H1 (cell line): Measurements from ENCODE around the gene LOXL1. TPM values are rescaled to one million over a fixed set of nuclear protein-coding genes. Genes with fewer than 3 reads are reported as not detected.

Source experiments
- CBX5 ChIP-seq: fragments of 300-800, 300-1000 bp; sonication (generic); IDR thresholded peaks from 2 replicates; pipeline ENCODE4 v1.7.1; 2016; ENCODE audit warnings: antibody characterized with exemption, low read length, low read depth
- CBX8 ChIP-seq: fragments of 300-800, 300-1000 bp; sonication (generic); IDR thresholded peaks from 2 replicates; pipeline ENCODE4 v1.7.1; 2016; ENCODE audit warnings: low read depth, low read length, borderline replicate concordance
- CEBPB ChIP-seq: IDR thresholded peaks from 2 replicates; pipeline ENCODE4 v1.6.1; 2012; ENCODE audit warnings: low read depth, low read length
- CREB1 ChIP-seq: IDR thresholded peaks from 2 replicates; pipeline ENCODE4 v1.6.1; 2012; ENCODE audit warnings: inconsistent platforms
- EGR1 ChIP-seq: IDR thresholded peaks from 2 replicates; pipeline ENCODE4 v1.6.1; 2011; ENCODE audit warnings: low read depth, low read length, borderline replicate concordance
- EZH2 ChIP-seq: fragments of 200-600 bp; sonication (generic); IDR thresholded peaks from 2 replicates; pipeline ENCODE4 v1.7.1; 2012; ENCODE audit warnings: low read depth, mild to moderate bottlenecking, moderate library complexity, low read length, inconsistent platforms; ENCODE audit not compliant: severe bottlenecking
- FOSL1 ChIP-seq: IDR thresholded peaks from 2 replicates; pipeline ENCODE4 v1.6.1; 2011; ENCODE audit warnings: mild to moderate bottlenecking, low read depth, low read length, moderate library complexity; ENCODE audit not compliant: insufficient read depth
- GABPA ChIP-seq: IDR thresholded peaks from 2 replicates; pipeline ENCODE4 v1.6.1; 2011; ENCODE audit warnings: mild to moderate bottlenecking, low read length, moderate library complexity, borderline replicate concordance; ENCODE audit not compliant: insufficient read depth
- GTF2F1 ChIP-seq: IDR thresholded peaks from 2 replicates; pipeline ENCODE4 v1.6.1; 2012; ENCODE audit warnings: low read depth, low read length, improper control_type of control experiment, borderline replicate concordance
- HDAC6 ChIP-seq: IDR thresholded peaks from one replicate; pipeline ENCODE4 v1.7.1; 2012; ENCODE audit warnings: low read depth, mild to moderate bottlenecking, inconsistent platforms, low read length, moderate library complexity
- KDM5A ChIP-seq: fragments of 200-600 bp; IDR thresholded peaks from 2 replicates; pipeline ENCODE4 v1.7.1; 2012; ENCODE audit warnings: mild to moderate bottlenecking, low read length, inconsistent platforms, mixed read lengths
- MAFK ChIP-seq: IDR thresholded peaks from 2 replicates; pipeline ENCODE4 v1.6.1; 2012; ENCODE audit warnings: low read depth, mild to moderate bottlenecking, improper control_type of control experiment, low read length
- NRF1 ChIP-seq: IDR thresholded peaks from 2 replicates; pipeline ENCODE4 v1.6.1; 2011; ENCODE audit warnings: mild to moderate bottlenecking, low read depth, low read length, improper control_type of control experiment
- POLR2A ChIP-seq, 2 experiments: IDR thresholded peaks; 1 replicate in 1 of 2; 2 replicates in 1 of 2; pipeline ENCODE4 v1.6.1; 2011; ENCODE audit warnings: low read depth in 2 of 2, low read length in 2 of 2, mild to moderate bottlenecking in 2 of 2; ENCODE audit errors: control extremely low read depth in 1 of 2
- RFX5 ChIP-seq: IDR thresholded peaks from 2 replicates; pipeline ENCODE4 v1.6.1; 2011; ENCODE audit warnings: low read depth, low read length, improper control_type of control experiment, borderline replicate concordance
- RNF2 ChIP-seq: fragments of 200-900, 300-1000 bp; sonication (generic); IDR thresholded peaks from 2 replicates; pipeline ENCODE4 v1.7.1; 2016; ENCODE audit warnings: borderline replicate concordance, low read depth, mild to moderate bottlenecking, antibody characterized with exemption, low read length; ENCODE audit not compliant: poor library complexity, severe bottlenecking; ENCODE audit errors: missing control alignments
- SP4 ChIP-seq: IDR thresholded peaks from 2 replicates; pipeline ENCODE4 v1.6.1; 2012; ENCODE audit warnings: low read length, inconsistent platforms
- TAF7 ChIP-seq: optimal IDR thresholded peaks from 2 replicates; pipeline ENCODE3; 2011; ENCODE audit warnings: low read depth, mild to moderate bottlenecking, inconsistent platforms, low read length, moderate library complexity, borderline replicate concordance
- USF2 ChIP-seq: IDR thresholded peaks from 2 replicates; pipeline ENCODE4 v1.6.1; 2011; ENCODE audit warnings: low read length, improper control_type of control experiment
- ZNF274 ChIP-seq: IDR thresholded peaks from 2 replicates; pipeline ENCODE4 v1.7.0; 2012; ENCODE audit warnings: low read length, borderline replicate concordance; ENCODE audit errors: extremely low read depth
- polyA plus RNA-seq, 7 experiments: library from polyadenylated mRNA; depleted of rRNA in 3 of 7; stranded (reverse) in 5 of 7; unstranded in 2 of 7; fragments of >200 nt in 5 of 7; fragments of 200-250 nt in 2 of 7; gene quantifications; 1 replicate in 5 of 7; 2 replicates in 1 of 7; 4 replicates in 1 of 7; pipeline versions ENCODE4 v1.2.1 to v1.2.3, GENCODE V29; 2011 to 2013; ENCODE audit warnings: missing spikeins in 2 of 7, mixed read lengths in 2 of 7
- total RNA-seq: library from RNA; stranded (reverse); fragmentation: NEBNext Ultra II Directional; extraction: Animal tissue kit (Norgen Biotek cat#: 25700); gene quantifications from 2 replicates; pipeline ENCODE4 v1.2.1, GENCODE V29; 2021
- TF ChIP-seq, protein P1 (sequence below), 3 experiments: IDR thresholded peaks; 1 replicate in 2 of 3; 2 replicates in 1 of 3; pipeline versions ENCODE4 v1.5.1 to v1.6.1; 2011; ENCODE audit warnings: low read length in 3 of 3, mild to moderate bottlenecking in 3 of 3, inconsistent platforms in 2 of 3, low read depth in 1 of 3, moderate library complexity in 1 of 3; ENCODE audit not compliant: insufficient read depth in 1 of 3; ENCODE audit errors: control extremely low read depth in 1 of 3

Gene LOXL1
- total and polyA plus RNA-seq, 2 of the 8 experiments (the other 6 are each of a cell fraction or from before 2014, with no cell fraction given): 8.1 to 14.4 TPM

- TF ChIP-seq GTF2F1: no peak
- TF ChIP-seq EGR1: no peak
- TF ChIP-seq SP4: no peak; the same call in 1 of the 2 replicates
- no peak for TF ChIP-seq FOSL1
- TF ChIP-seq, protein P1, sequence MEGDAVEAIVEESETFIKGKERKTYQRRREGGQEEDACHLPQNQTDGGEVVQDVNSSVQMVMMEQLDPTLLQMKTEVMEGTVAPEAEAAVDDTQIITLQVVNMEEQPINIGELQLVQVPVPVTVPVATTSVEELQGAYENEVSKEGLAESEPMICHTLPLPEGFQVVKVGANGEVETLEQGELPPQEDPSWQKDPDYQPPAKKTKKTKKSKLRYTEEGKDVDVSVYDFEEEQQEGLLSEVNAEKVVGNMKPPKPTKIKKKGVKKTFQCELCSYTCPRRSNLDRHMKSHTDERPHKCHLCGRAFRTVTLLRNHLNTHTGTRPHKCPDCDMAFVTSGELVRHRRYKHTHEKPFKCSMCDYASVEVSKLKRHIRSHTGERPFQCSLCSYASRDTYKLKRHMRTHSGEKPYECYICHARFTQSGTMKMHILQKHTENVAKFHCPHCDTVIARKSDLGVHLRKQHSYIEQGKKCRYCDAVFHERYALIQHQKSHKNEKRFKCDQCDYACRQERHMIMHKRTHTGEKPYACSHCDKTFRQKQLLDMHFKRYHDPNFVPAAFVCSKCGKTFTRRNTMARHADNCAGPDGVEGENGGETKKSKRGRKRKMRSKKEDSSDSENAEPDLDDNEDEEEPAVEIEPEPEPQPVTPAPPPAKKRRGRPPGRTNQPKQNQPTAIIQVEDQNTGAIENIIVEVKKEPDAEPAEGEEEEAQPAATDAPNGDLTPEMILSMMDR (IDR thresholded peaks at IDR 0.05; ENCODE audit: control extremely low read depth in 1 of 3, insufficient read depth in 1 of 3, low read depth in 1 of 3, low read length in 3 of 3): peak; percentile 68 to 92 (median 81)
- no peak for TF ChIP-seq POLR2A (IDR thresholded peaks at IDR 0.05; ENCODE audit: control extremely low read depth in 1 of 2, low read depth in 2 of 2, low read length in 2 of 2)
- TF ChIP-seq RNF2: no peak
- TF ChIP-seq CBX8: no peak
- TF ChIP-seq CBX5: no peak
- no peak for TF ChIP-seq EZH2
- no peak for TF ChIP-seq NRF1
- no peak for TF ChIP-seq HDAC6
- TF ChIP-seq KDM5A: no peak
- no peak for TF ChIP-seq ZNF274
- peak; percentile 48; the same call in 1 of the 2 replicates for TF ChIP-seq USF2
- TF ChIP-seq TAF7: peak; percentile 58
- no peak; the same call in 1 of the 2 replicates for TF ChIP-seq CREB1
- TF ChIP-seq CEBPB: no peak
- TF ChIP-seq GABPA: peak; percentile 40; the same call in 1 of the 2 replicates
- TF ChIP-seq RFX5: no peak
- TF ChIP-seq MAFK: no peak
Measured at GRCh38 chr15:73950831-73951561, 24.7 kb downstream of the LOXL1 start (continued).
